D341Med (cell line): Measurements from ENCODE around the gene MAPK4.
A peak's percentile ranks its signal among the peaks of the same experiment; 100 is the strongest.
"Not testable (repeated sequence)": the region's sequence is repeated elsewhere in the genome, so short reads cannot be mapped to it uniquely, and the experiment has no call there.

Experiments used
- DNase-seq: peaks from one replicate; pipeline ENCODE4 v3.0.0; 2012; ENCODE audit warnings: low spot score

The MAPK4 gene

DNA sequence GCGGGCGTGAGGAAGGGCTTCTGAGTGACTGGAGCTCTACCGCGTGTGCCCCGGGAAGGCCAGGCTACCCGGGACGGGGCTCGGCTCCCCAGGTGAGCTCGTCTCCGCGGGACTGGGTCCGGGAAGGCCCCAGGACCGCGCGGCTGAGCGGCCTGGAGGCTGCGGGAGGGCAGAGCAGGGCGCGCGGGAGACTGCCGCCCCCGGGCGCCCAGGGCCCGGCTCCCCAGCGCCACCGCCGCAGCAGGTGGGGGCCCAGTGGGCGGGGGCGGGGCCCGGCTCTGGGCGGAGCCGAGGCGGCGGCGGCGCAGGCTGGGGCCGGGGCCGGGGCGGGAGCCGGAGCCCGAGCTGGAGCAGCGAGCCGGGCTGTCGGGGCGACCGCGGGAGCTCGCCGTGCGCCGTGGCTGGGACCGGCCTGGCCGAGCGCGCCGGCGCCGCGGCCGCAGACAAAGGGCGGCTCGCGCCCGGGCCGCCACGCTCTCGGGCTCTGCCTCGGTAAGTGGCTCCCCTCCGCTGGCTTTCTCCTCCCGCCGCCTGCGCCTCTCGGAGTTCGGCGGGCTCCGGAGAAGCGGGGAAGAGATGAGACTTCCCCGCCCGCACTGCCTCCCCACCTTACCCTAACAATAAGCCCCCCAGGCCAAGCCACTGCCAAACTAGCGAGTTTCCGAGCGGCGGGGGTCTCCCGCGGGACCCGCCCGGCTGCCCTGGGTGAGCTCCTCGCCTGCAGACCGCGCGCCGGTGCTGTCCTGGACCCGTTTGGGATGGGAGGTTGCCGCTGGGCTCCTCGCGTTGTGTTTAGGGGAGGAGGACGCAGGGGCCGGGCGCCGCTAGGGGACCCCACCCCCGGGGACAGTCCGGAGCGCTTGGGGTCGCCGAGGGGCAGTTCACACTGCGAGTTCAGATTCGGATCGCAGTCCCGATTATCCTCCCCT, at the start of gene MAPK4:
TSS of gene MAPK4 (plus strand) at position 336 of the 929 bp plus-strand sequence. CDS start 103,872 bp downstream, outside the sequence.
- DNase-seq: peak; percentile 84

DNA sequence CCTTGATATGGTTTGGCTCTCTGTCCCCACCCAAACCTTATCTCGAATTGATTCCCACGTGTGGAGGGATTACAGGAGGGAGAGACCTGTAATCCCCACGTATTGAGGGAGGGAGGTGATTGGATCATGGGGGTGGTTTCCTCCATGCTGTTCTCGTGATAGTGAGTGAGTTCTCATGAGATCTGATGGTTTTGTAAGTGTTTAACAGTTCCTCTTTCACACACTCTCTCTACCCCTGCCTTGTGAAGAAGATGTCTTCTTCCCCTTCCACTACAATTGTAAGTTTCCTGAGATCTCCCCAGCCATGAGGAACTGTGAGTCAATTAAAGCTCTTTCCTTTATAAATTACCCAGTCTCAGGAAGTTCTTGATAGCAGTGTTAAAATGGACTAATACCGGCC, 42.6 kb upstream of the MAPK4 start:
- DNase-seq: not testable (repeated sequence)

DNA sequence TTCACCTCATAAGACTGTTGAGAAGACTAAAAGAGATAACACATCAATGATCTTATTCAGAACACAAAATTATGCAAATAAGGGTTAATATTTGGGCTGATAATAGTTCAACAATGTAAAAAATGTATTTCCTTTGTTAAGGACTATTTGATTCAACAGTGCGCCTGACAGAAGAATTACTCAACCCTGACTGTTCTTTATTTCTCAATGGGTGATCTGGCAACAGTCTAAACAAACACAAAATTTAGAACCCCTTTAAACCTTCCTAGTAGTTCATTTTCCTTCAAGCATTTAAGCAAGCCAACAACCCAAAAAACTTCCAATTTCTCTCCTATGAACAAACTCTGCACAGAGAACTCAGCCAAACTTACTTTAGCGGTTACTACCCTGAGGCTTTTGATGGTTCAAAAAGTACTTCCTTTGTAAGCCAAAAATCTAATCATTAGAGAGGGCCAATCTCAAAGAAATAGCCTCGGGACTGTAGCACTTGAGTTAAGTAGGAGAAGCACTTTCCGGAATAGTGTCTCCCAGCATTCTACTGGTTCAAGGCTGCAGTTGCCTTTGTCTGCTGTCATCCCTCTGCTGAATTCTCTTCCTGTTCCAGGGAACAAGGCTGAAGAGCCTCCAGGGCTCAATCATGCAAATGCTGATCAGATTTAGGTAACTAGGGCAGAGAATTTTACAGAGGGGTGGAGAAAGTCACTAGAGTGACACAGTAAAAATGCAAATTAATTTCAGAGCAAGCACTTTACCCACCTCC, 40.9 kb upstream of the MAPK4 start:
- no peak for DNase-seq

DNA sequence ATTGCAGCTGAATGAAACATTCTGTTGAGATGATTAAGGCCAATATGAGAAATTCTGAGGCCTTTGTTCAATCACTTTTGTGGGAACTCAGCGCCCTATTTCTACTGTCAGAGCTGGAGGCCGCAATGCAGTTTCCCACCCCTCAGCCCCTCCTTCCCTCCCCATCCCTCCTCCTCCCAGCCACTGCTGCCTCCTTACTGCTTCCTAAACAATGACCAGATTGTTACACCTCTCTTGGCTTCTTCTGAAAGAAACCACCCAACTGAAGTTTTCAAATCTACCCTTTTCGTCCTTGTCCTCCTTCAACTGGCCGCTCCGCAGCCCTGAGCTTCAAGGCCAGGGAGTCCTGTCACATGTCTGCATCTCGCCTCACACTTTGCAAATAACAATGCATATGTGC, 36.7 kb upstream of the MAPK4 start:
- no peak for DNase-seq

DNA sequence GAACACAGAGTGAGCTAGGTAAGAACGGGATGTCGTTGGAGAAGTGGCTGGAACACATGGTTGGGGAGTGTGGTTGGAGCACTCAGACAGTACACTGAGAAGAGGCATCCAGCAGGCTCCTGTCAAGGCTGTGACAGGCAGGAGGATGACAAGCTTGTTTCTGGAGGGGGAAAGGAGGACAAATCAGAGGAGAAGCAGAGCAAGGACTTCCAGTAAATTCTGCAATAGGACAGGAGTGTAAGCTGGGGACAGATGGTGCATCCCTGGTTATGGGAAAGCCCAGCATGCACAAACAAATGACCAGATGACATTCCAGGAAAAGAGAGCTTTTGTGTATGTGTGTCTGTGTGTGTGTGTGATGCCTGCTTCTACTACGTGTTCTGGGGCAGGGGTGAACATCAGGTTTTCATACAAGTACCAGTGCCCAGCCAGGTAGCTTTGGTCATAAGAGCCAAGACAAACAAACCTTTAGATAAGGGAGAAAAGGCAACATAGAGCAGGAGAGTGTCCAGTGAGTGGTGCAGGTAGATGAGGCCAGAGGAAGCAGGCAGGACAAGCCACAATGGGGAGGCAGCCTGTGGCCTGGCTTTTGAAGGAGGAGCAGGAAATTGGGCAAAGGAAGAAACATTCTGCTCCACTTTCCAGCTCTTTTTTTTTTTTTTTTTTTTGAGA, 32.1 kb upstream of the MAPK4 start:
- no peak for DNase-seq

DNA sequence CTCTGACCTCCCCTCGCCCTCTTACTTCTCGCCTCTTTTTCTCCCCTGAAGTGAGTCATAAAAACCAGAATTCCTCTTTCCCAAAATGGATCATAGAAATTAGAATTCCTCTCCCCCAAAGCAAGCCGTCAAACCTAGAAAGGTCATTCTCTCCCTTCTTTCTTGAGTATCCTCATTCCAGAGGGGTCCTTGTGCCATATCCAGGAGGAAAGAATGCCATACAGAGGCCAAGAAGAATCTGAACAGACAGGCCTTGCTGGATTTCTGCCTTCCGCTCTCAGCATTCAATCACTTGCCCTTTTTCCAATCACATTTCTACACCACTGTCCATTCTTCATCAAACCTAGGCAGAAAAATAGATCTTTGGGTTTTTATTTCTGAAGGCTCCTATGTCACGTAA, 31.1 kb upstream of the MAPK4 start:
- no peak for DNase-seq

DNA sequence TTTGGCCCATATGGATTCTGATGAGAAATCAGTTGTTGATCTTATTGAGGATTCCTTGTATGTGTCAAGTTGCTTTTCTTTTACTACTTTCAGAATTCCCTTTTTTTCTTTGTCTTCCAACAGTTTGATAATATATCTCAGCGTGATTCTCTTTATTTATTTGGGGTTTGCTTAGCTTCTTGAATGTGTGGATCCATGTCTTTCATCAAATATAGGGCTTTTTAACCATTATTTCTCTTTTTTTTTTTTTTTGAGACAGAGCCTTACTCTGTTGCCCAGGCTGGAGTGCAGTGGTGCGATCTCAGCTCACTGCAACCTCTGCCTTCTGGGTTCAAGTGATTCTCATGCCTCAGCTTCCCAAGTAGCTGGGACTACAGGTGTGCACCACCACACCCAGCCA, 26.1 kb upstream of the MAPK4 start:
- not testable (repeated sequence) for DNase-seq

DNA sequence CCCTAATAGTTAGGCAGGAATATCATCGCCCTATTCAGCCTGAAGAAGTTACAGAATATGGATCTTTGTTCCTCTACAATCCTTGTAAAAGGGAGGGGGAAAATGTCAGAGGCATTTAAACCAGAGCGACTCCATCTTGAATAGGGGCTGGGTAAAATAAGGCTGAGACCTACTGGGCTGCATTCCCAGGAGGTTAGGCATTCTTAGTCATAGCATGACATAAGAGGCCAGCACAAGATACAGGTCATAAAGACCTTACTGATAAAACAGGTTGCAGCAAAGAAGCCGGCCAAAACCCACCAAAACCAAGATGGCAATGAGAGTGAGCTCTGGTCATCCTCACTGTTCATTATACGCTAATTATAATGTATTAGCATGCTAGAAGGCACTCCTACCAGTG, 15.4 kb upstream of the MAPK4 start:
- not testable (repeated sequence) for DNase-seq

DNA sequence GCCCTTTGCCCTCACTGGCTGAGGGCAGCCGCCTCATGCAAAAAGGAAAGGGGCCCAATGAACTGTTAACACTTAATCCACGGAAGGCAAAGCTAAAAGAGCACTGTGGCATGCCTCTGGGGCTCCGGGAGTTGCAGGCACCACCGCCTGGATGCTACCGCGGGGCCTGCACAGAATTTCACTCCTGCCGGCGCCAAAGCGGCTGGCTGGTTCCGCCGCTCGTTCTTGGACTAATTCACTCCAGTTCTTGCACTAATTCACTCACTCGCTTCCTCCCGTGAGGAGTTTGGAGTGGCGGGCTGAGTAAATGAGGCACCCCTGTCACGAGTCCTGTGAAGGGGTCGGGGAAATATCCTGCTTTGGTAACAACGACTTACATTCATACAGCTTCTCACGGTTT, 14.0 kb upstream of the MAPK4 start:
- DNase-seq: no peak

DNA sequence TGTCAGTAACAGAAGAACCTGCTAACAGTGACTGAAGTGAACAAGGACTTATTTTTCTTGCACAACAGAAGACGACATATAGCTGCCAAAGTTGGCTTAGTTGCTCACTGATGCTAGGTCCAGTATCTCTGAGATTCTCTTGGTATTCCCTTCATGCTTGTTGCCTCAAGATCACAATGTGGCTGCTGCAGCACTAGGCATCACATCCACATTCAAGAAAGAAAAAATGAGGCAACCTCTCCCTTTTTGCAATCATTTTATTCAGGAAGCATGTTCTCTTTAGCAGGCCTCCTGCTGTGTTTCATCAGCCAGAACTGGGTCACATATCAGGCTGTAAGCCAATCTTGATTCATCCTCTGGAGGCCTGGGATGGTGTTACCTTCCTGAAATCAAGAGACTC, 11.7 kb upstream of the MAPK4 start:
- DNase-seq: no peak

DNA sequence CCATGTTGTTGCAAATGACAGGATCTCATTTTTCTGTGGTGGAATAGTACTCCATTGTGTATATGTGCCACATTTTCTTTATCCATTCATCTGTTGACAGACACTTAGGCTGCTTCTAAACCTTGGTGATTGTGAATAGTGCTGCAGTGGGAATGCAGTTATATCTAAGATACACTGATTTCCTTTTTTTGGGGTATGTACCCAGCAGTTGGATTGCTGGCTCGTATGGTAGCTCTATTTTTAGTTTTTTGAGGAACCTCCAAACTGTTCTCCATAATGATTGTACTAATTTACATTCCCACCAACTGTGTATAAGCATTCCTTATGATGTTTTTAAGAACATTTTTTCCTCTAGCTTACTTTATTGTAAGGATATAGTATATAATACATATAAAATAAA, 8.2 kb upstream of the MAPK4 start:
- DNase-seq: not testable (repeated sequence)

DNA sequence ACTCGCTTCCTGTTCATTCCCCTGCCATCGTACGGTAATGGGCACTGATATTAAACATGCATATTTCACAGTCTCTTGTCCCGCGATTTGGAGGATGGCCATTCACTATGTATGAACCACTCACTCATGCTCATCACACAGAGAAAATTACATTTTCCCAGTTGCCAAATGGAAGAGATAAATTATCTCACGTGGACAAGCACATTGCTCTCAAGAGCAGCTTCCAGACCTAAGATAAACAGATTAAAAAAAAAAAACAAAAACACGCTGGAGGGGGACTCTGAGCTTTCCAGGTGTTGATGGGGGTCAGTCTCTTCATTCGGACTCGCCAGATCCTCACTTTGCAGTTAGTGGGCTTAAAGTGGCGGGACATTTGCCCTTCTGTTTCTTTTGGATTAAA, 1.7 kb upstream of the MAPK4 start:
- DNase-seq: no peak

DNA sequence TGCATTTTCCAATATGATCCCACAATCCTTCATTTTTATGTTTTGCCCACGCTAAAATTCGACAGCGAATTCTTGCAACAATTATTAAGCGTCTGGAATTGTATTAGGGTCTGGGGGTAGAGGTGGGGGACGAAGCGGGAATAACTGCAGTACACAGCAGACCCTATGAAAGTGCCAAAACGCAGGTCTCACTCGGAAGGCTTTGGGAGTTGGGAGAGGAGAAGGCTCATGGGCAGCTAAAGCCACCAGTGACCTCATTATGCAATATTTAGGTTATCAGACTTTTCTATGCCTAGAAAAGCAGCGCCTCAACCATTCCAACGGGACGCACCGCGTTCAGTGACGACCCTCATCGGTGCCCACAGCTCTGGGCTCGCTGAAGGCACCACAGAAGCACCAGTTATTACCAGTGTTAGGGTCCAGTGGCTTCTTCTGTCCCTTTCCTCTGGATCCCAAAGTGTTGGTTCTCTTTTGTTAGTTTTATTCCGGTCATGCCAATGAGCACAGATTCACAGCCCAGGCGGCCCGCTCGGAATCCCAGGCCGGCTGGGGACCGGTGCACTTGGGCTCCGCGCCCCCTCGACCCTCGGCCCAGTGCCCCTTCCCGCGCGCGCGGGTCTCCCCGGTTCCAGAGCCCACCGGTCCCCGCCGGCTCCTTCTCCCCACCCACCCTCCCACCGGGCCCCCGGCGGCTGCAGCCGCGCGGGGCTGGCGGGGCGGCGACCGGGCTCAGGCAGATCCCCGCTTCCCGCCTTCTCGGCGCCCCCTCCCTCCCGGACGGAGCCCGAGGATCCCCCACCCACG, 737 bp upstream of the MAPK4 start:
- DNase-seq: no peak

DNA sequence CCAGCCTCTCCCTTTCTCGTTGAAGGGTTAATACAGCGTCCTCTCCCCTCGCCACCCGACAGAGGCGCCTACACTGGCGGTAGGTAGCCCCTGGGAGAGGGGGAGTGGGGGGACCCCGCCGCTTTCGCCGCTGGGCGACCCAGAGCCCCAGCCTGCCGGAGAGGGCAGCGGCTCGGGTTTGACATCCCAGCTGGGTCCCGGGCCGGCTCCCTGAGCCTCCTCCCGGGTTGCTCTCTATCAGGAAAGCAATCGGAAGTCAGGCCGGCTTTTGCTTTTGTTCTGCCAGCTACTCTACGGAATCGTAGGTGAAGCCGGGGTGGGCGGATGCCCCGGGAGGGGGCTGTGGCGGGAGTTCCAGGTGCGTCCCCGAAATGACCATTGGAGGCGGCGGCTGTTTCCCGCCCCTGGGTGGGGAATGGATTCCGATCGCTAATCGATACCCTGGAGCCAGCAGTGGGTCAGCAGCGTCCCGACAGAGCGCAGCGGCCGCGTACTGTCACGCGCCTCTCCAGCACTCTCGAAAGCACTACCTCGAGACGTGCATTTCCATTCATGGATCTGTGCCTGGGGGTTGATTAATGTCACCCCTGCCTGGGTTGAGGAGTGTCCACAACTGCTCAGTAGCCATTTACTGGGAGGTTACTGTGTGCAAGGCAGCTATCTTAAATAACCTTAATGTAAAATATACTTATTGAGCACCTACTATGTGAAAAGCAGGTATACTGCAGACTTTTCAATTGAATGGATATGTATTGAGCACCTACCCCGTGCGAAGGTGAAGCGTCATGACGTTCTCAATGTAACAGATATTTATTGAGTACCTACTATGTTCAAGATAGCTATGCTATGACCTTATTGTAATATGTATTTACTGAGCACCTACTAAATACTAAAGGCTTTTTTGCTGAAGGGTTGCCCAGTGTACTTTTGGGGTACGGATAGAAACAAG, 1.1 kb downstream of the MAPK4 start:
- DNase-seq: peak; percentile 62

DNA sequence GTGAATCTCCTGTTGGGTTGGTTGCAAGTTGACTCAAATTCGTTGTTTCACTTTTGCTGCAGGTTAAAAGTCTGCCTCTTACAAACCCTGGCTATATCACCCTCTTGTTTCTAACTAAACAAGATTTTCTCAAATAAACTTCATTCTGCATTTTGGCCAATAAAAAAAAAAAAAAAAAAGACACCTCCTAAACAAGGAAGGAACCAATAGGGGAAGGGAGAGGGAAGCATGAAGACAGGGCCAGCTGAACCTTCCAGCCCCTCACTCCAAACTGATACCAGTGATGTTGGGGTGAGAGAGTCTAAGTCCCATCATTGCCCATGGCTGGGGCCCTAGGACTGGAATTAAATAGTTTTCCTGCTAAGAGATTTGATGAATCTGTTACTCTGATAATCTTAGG, 2.4 kb downstream of the MAPK4 start:
- not testable (repeated sequence) for DNase-seq

DNA sequence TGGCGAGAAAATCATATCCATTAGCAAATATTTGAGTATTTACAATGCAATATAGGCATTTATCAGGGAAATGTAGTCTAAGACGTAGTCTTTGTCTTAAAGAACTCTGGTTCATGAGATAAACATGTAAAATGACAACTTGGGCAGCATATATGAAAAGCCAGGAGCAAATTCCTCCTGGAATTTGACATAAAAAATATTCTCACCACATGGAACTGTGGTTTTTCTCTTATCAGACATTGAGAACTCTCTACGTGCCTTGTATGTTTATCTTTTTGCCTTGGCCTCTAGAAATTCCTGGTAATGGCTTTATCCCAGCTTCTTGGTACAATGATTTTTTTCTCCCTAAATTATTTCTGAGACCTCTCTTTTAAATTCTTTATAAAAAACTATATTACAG, 2.8 kb downstream of the MAPK4 start:
- no peak for DNase-seq

DNA sequence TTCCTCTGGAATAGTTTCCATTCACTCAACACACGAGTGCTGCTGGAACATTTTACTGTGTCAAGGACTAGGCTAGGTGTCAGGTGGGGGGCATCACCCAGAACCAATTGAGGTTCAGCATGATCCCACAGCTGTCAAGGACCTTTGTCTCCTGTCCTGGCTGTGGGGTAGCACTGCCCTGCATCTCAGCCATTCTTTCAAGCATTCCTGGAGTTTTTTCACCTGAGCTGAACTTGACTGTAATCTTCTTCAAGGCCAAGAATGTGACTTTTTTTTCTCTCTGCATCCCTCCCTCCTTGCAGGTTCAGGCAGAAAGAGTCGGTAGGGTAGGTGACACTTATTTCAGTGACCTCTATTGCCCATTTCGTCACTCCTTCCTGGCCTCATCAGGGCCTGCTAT, 3.5 kb downstream of the MAPK4 start:
- no peak for DNase-seq

DNA sequence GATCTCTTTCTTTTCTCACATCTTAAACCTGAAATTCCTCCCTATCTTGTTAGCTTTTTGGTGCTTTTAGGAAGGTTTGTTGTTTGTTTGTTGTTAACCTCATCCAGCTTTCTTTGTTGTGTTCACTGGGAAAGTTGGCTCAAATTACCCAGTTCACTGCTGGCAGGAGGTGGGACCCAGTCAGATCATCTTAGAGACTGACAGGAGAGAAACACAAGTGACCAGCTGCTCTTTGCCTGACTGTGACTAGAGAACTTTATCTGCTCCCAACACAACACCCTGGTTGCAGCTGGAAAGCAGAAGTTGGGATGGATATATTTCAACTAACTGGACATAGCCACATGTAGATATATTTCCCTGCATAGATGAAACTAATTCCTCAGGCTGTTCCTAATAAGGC, 10.0 kb downstream of the MAPK4 start:
- no peak for DNase-seq

DNA sequence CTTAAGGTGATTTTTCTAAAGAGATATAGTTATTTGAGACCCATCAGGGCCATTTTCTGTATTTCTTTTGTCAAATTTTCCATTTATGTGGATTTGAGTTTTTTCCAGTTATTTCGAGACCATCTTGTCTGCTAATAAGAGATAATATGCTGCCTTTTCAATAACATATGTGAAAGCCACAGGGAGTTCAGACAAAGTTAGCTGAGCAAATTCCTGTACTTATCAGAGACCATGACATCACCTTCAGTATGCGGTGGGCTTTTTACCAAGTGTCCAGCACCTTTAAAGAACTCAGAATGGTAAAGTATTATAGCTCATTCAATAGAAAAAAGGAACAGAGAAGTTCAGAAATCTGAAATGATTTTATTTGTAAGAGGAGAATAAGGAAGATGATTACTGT, 11.7 kb downstream of the MAPK4 start:
- DNase-seq: no peak

DNA sequence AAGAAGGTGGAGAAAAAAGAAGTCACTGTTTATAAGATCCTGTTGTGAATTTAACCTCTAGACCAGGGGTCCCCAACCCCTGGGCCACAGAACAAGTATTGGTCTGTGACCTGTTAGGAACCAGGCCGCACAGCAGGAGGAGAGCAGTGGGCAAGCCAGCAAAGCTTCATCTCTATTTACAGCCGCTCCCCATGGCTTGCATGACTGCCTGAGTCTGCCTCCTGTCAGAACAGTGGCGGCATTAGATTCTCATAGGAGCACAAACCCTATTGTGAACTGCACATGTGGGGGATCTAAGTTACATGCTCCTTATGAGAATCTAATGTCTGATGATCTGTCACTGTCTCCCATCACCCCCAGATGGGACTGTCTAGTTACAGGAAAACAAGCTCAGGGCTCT, 13.3 kb downstream of the MAPK4 start:
- DNase-seq: not testable (repeated sequence)

DNA sequence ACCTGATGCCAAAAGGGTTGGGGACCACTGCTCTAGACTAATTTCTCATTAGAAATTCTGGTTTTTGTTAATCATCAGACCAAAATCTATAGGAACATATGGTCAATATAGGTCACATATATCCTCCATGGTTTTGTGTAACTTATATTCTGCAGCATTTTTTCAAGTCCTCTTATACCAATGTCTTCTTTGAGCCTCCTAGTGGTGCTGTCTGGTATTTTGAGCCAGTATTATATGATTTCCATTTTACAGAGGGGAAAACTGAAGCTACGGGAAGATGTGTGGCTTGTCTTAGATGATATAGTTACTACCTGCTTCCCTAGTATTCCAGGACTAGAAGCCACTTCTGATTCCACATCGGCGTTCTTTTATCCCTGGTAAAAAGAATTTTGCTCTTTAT, 13.8 kb downstream of the MAPK4 start:
- DNase-seq: no peak
